Neural progenitor cell (in vitro differentiated cells): ENCODE measurements around the gene P2RY11.

ENCODE experiments used
- CTCF ChIP-seq: fragments of 200-600 bp; sonication (generic); IDR thresholded peaks from 2 replicates; pipeline ENCODE4 v1.5.1; 2017; ENCODE audit warnings: antibody characterized with exemption, mild to moderate bottlenecking
- EZH2 ChIP-seq: fragments of 200-600 bp; sonication (generic); IDR thresholded peaks from 2 replicates; pipeline ENCODE4 v1.6.1; 2017; ENCODE audit warnings: antibody characterized with exemption, mild to moderate bottlenecking, moderate library complexity
- EZH2phosphoT487 ChIP-seq: fragments of 200-600 bp; sonication (generic); IDR thresholded peaks from 2 replicates; pipeline ENCODE4 v1.6.1; 2017; ENCODE audit warnings: antibody characterized with exemption

GRCh38 chr19:10076535-10076934 is 35.0 kb upstream of the P2RY11 start:
- TF ChIP-seq CTCF (no peak), EZH2 (no peak), EZH2phosphoT487 (no peak)
